DMS53 (cell line): ENCODE data around the gene DNAJA4.

ENCODE experiments used
- DNase-seq: peaks from one replicate; lab custom pipeline; 2025; lab: John Stamatoyannopoulos, UW

Gene DNAJA4

GRCh38 chr15:78264304-78265136 lies at the start of gene DNAJA4:
TSS of gene DNAJA4 (plus strand) at chr15:78264562. CDS start at chr15:78264764, 202 bp downstream.
- DNase-seq: peak; percentile 86

- DNase-seq: peak; percentile 10
Observed at GRCh38 chr15:78216276-78217104, 47.9 kb upstream of the DNAJA4 start.

GRCh38 chr15:78220713-78221112 lies 43.6 kb upstream of the DNAJA4 start:
- DNase-seq: no peak

- DNase-seq: no peak
Observed at GRCh38 chr15:78222745-78223395, 41.5 kb upstream of the DNAJA4 start.

- DNase-seq: no peak
Observed at GRCh38 chr15:78223396-78224022, 40.9 kb upstream of the DNAJA4 start.

- peak; percentile 9 for DNase-seq
Observed at GRCh38 chr15:78224023-78224411, 40.3 kb upstream of the DNAJA4 start.

GRCh38 chr15:78225783-78226541 lies 38.4 kb upstream of the DNAJA4 start:
- DNase-seq: no peak

- DNase-seq: no peak
Observed at GRCh38 chr15:78228356-78228996, 35.9 kb upstream of the DNAJA4 start.

GRCh38 chr15:78229431-78230406 lies 34.6 kb upstream of the DNAJA4 start:
- DNase-seq: no peak

GRCh38 chr15:78232951-78233350 lies 31.4 kb upstream of the DNAJA4 start:
- no peak for DNase-seq

GRCh38 chr15:78233496-78233895 lies 30.9 kb upstream of the DNAJA4 start:
- no peak for DNase-seq

- no peak for DNase-seq
Observed at GRCh38 chr15:78234515-78235040, 29.8 kb upstream of the DNAJA4 start, which contains the start of gene ACSBG1. TSS of gene ACSBG1 (minus strand) at chr15:78234565. CDS start at chr15:78234501, 64 bp downstream.

- no peak for DNase-seq
Observed at GRCh38 chr15:78236491-78236890, 27.9 kb upstream of the DNAJA4 start.

- no peak for DNase-seq
Observed at GRCh38 chr15:78237146-78237545, 27.2 kb upstream of the DNAJA4 start.

GRCh38 chr15:78239811-78240210 lies 24.6 kb upstream of the DNAJA4 start:
- DNase-seq: no peak

- peak; percentile 81 for DNase-seq
Observed at GRCh38 chr15:78241017-78241416, 23.3 kb upstream of the DNAJA4 start.

GRCh38 chr15:78242128-78242527 lies 22.2 kb upstream of the DNAJA4 start:
- DNase-seq: peak; percentile 53

- DNase-seq: no peak
Observed at GRCh38 chr15:78243058-78243457, 21.3 kb upstream of the DNAJA4 start.

GRCh38 chr15:78243491-78243941 lies 20.8 kb upstream of the DNAJA4 start:
- peak; percentile 5 for DNase-seq
